GM12801 (cell line): ENCODE results near the gene C16orf87.

Experiments used
- TF ChIP-seq, protein P1 (sequence below): IDR thresholded peaks from one replicate; pipeline ENCODE4 v1.5.1; 2011; ENCODE audit warnings: control low read depth; ENCODE audit not compliant: insufficient read length; ENCODE audit errors: extremely low read depth

The C16orf87 gene

DNA sequence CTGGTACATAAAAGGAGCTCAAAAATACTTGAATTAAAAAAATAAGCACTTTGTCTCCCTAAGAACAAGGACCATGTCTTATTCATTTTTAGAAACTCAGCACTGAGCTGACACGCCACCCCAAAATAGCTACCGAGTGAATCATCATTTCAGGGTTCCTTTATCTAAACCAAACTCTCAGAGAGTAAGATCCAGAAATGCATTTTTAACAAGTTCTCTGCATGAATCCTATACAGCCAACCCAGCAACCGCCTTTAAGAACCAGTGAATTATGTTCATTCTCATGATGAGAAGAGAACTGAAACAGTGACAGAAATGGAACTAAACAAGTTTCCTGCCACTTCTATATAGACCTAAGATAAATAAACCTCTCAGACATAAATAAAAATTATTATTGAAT, 8.7 kb downstream of the C16orf87 start:
- TF ChIP-seq, protein P1, sequence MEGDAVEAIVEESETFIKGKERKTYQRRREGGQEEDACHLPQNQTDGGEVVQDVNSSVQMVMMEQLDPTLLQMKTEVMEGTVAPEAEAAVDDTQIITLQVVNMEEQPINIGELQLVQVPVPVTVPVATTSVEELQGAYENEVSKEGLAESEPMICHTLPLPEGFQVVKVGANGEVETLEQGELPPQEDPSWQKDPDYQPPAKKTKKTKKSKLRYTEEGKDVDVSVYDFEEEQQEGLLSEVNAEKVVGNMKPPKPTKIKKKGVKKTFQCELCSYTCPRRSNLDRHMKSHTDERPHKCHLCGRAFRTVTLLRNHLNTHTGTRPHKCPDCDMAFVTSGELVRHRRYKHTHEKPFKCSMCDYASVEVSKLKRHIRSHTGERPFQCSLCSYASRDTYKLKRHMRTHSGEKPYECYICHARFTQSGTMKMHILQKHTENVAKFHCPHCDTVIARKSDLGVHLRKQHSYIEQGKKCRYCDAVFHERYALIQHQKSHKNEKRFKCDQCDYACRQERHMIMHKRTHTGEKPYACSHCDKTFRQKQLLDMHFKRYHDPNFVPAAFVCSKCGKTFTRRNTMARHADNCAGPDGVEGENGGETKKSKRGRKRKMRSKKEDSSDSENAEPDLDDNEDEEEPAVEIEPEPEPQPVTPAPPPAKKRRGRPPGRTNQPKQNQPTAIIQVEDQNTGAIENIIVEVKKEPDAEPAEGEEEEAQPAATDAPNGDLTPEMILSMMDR: no peak

DNA sequence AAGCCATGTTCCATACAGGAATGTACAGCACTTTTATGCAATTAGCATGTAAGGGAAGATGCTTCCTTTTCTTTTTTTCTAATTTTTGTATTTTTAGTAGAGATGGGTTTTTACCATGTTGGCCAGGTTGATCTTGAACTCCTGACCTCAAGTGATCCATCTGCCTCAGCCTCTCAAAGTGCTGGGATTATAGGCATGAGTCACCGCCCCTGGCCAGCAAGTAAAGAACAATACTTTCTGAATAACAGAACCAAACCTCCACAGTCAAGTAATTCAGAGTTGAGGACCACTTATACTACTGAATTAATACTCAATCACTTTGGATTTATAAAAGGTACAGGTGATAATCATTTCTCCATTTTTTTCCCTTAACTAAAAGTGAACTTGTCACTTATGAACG, 13.0 kb downstream of the C16orf87 start:
- TF ChIP-seq, protein P1: no peak

DNA sequence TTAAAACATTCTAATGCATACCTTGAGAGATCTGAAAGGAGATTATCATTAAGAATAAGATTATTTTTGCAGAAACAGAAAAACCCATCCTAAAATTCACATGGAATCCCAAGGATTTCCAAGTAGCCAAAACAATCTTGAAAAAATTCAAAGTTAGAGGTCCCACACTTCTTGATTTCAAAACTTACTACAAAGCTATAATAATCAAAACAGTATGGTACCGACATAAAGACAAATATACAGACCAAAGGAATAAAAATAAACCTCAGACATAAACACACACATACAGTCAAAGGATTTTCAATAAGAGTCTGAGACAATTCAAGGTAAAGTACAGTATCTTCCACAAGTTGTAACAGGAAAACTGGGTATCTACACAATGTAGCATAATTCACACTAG, 16.2 kb downstream of the C16orf87 start:
- TF ChIP-seq, protein P1: no peak

DNA sequence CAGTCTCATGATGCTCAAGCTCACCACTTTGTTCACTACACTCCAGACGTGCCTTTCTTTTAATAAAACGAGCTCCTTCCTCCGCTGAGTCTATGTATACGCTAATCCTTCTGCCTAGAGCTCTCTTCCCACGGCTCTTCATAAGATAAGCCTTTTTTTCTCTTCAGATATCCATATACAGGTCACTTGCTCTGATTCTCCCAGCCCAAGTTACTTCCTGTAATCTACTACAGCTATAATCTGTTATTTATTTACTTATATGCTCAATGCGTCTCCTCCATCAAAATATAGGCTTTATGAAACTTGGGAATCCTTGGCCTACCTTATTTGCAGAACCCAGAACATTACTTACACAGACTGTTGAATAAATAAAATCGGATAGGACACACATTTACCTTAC, 17.4 kb downstream of the C16orf87 start:
- TF ChIP-seq, protein P1: no peak

DNA sequence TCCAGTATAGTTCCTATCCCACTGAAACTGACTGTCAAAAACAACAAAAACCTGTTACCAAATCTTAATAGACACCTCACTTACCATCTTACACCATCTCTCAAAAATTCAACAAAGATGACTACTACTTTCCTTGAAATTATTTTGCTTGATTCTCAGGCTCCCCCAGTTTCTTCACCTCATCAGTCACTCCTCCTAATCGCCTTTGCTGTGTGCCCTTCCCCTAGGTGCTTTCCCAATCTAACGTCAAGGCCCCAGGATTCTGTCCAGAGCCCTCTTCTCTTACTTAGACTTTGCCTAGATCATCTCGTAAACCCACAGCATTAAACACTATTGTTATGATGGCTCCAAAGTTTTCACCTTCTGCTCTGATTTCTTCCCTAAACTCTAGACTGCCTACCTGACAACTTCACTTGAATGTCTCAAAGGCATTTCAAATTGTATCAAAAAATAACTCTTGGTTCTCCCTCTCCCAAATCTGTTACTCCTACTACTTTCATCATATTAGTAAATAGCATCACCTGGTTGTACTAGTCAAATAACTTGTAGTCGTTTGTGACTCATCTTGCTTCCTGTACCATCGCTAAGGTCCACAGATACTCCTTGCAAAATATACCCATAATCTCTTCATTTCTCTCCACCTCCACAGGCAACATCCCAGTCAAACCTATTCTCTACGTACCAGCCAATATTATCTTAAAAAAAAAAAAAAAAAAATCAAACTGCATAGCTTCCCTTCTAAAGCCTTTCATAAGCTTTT, 18.0 kb downstream of the C16orf87 start:
- TF ChIP-seq, protein P1: no peak

DNA sequence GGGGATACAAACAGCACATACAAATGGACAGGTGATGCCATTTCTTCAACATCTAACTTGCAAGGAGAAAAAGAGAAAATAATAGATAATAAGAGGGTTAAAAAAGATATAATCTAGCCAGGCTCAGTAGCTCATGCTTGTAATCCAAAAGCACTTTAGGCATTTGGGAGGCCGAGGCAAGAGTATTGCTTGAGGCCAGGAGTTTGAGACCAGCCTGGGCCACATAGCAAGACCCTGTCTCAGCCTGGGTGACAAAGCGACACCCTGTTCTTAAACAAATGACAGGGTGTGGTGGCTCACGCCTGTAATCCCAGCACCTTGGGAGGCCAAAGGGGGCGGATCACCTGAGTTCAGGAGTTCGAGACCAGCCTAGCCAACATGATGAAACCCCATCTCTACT, 19.3 kb downstream of the C16orf87 start:
- TF ChIP-seq, protein P1: no peak

DNA sequence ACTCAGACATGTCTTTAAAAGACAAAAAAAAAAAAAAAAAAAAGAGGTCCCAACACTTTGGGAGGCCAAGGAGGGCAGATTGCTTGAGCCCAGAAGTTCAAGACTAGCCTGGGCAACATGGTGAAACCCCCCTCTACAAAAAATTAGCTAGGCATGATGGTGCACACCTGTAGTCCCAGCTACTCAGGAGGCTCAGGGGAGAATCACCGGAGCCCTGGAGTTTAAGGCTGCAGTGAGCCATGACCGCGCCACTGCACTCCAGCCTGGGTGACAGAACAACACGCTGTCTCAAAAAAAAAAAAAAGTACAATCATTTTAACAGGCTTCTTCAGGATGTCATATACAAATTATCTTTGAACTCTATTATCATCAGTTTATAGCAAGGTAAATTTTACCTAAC, 22.0 kb downstream of the C16orf87 start:
- TF ChIP-seq, protein P1: no peak

DNA sequence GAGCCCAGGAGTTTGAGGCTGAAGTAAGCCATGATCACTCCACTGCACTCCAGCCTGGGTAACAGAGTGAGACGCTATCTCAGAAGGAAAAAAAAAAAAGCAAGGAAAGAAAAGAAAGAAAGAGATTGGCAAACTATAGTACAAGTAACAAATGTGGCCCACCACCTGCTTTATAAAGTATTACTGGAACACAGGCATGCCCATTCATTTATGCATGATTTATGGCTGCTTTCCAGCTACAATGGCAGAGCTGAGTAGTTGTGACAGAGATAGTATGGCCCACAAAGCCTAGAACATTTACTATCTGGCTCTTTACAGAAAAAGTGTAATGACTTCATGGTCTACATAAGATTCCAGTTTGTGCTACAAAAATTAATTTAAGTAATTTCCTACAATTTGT, 23.6 kb downstream of the C16orf87 start:
- TF ChIP-seq, protein P1: no peak
